NCI-H1417 (cell line): Measurements from ENCODE around the gene SFMBT1.

ENCODE experiments used
- DNase-seq, 3 experiments: peaks; one replicate each; lab custom pipeline; 2025; lab: John Stamatoyannopoulos, UW

The SFMBT1 gene

DNA sequence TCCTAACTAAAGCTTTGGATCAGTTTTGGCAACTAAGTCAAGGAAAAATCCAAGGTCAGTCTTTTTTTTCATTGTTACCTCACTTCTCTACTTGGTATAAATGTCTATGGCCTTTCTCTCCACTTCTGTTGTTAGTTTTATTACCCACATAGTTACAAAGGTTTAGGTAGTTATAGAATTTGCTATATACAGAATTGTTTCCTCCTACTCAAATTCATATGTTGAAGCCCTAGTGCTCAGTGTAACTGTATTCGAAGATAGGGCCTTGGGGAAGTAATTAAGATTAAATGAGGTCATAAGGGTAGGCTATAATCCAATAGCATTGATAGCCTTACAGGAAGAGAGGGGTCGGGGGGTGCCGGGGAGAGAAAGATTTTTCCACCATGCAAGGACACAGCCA is 128.8 kb downstream of the SFMBT1 start:
- no peak for DNase-seq

- no peak for DNase-seq
Observed at GRCh38 chr3:52915294-52915693, 130.6 kb downstream of the SFMBT1 start.

GRCh38 chr3:52912885-52913731 is 132.8 kb downstream of the SFMBT1 start:
- DNase-seq = no peak

DNA sequence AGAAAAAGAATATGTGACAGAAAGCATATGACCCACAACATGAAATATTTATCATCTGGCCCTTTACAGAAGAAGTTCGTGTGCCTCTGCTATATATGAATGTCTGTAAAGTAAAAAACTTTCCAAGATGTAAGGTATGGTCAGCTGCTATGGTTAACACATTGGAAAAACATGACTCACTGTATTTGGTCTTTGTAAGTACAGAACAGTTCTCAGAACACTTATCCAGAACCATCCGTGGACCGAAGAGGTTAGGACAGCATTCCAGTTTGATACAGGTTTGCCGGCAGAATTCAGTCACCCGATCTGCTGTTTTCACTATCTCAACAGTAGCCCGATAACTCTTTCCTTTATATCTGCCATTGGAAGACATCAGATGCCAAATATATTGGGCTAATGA is 135.1 kb downstream of the SFMBT1 start:
- no peak for DNase-seq

DNA sequence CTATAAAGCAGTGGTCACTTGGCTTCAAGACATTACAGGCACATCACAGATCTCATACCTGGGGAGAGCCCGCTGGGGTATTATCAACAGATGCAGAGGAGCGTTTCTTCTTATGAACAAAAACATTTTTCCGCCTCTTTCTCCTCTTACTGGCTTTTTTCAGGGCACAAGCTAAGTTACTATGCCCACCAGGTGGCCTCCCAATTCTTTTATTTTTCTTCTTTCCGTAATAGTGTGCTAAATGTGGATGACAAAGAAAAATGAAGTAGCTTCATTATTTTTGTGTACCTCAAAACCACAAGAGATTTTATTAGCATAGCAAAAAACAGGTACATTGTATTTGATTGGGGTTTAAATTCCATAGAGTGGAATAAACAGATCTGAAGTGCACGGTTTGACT is 138.4 kb downstream of the SFMBT1 start:
- DNase-seq = no peak

GRCh38 chr3:52904552-52904951 is 141.3 kb downstream of the SFMBT1 start:
- no peak for DNase-seq

GRCh38 chr3:52904000-52904399 is 141.9 kb downstream of the SFMBT1 start:
- DNase-seq = no peak

GRCh38 chr3:52897130-52898122 is 148.4 kb downstream of the SFMBT1 start, which contains the start of gene STIMATE:
Gene STIMATE (minus strand): TSS chr3:52897548. CDS start chr3:52897450, 98 bp downstream.
- peak; percentile 76 to 80 (median 78) for DNase-seq

DNA sequence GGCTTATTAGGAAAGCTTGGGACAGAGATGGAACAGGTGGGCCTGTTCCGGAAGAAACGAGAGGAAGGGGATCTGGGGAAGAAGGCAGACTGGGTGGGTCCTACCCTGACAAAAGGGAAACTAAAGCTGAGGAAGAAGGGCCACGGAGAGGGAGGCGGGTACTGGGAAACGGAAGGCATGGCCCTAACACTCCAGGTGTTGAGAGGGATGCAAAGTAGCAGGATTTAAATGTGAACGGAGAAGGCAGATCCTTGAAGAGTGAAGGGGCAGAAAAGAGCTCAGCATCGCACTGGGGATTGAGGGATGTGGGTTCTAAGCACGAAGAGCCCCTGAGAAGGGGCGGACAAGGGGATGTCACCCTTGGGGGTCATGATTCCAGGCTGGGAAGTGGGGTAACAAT is 149.3 kb downstream of the SFMBT1 start:
- peak in 2 of 3 experiments; percentile 15 to 20 for DNase-seq

DNA sequence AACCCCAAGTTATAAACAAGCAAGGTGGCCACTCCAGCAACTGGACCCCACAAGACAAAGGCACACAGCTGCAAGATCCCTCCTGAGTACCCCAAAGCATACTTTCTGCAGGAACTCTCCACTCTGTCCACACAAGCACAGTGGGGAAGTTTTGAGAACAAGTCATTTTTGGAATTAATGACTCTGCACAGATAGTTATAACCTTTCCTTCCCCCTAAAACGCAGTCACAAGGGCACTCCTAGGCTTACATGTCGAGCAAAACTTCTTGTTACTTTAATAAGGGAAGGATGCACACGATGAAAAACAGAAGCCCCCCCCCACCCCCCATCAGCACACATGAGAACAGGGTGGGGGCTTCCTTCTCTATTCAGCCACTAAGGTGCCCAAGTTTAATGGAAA is 149.7 kb downstream of the SFMBT1 start:
- no peak for DNase-seq

GRCh38 chr3:52895418-52895817 is 150.5 kb downstream of the SFMBT1 start:
- DNase-seq = no peak

DNA sequence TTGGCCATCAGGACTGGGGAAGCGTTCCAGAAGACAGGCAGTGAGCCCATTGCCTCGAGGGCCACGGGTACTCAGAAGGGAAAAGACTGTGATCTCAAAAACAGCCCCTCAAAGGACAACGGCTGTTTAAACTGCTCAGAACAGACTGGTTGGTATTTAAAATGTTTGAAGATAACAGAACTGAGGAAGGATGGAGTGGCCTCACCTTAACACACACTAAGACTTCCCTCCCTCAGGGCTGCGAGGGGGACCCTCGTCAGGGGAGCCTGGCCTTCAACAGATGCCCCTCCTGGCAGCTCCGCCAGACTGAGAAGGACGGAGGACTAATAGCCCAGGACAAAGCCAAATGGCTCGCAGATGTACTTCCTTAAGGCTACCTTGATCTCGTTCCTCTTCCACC is 151.1 kb downstream of the SFMBT1 start:
- no peak for DNase-seq

GRCh38 chr3:52893723-52894122 is 152.2 kb downstream of the SFMBT1 start:
- no peak for DNase-seq

GRCh38 chr3:52892625-52893311 is 153.1 kb downstream of the SFMBT1 start:
- DNase-seq = no peak

GRCh38 chr3:52892290-52892624 is 153.6 kb downstream of the SFMBT1 start:
- no peak for DNase-seq

DNA sequence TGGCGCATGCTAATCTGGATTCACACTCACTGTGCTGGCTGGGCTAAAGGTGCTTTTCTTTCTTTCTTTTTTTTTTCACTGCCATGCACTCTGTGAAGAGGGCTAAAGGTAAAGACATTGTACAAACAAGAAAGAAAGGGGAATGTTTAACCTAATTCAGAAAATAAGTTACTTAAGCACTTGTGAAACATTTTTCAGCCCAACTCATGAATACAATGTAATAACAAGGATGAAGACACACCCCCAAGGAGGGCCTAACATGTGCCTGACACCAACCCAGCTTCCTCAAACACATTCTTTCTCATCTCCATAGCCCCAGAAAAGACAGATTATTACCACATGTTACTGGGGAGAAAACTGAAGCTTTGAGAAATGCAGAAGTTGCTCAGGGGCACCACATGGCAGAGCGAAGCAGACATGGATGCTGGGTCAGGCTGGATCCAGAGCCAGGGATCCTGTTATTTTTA is 154.2 kb downstream of the SFMBT1 start:
- no peak for DNase-seq

DNA sequence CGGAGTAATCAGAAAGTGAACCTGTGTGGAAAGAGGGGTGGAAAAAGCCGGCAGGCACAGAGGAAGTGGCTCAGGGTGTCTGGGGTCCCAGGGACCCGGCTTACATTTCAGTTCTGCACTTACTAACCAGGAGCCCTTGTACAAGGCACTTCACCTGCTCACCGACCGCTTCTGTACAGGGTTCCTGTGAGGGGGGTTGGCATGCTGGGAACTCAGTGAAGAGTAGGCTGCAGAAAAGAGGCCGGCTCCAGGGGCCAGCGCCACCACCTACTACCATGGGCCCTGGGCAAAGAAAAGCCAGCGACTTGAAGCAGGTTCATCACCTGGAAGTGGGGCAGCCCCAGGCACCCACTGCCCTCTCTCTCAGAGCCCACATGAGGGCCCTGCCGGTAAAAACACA is 154.7 kb downstream of the SFMBT1 start:
- DNase-seq = no peak

- no peak for DNase-seq
Observed at GRCh38 chr3:52890735-52891134, 155.1 kb downstream of the SFMBT1 start.

- no peak for DNase-seq
Observed at GRCh38 chr3:52889901-52890300, 156.0 kb downstream of the SFMBT1 start.

DNA sequence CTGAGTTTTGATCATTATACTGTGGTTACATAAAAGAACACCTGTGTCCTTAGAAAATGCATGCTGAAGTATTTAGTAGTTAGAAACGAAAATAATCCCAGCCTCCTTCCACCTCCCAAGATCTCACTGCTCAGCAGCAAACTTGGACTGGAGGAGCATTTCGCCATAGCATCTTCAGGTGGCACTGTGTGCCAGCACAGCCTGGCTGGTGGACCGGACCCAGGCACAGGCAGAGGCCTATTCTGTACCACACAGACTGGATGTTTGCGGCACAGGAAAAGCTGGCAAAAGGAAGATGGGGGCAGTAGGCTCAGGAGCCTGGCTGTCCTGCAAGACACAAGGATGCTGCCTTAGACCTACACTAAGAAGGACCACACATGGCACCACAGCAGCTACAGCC is 158.7 kb downstream of the SFMBT1 start:
- no peak for DNase-seq

- DNase-seq = no peak
Observed at GRCh38 chr3:52886049-52886730, 159.7 kb downstream of the SFMBT1 start.

DNA sequence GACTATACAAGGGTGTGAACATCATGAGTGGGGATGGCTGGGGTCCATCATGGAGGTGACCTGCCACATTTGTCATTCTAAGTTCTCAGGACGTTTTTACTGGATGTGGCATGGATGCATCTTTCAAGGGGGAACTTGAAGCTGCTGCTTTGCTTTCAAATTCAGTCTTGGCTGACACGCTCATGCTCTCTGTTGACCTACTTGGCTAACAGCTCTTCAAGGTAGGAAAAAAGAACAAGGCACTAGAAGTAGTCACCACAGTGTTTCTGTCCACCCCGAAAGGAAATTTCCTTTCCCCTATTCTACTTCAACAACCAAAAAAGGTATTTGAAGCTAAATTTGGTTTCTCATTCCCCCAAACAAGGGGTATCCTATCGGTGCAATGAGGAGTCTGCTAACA is 163.5 kb downstream of the SFMBT1 start:
- DNase-seq = no peak
